H1 (cell line): ENCODE measurements around the gene GFI1B. TPM values are rescaled to one million over a fixed set of nuclear protein-coding genes. Genes with fewer than 3 reads are reported as not detected.
A peak's percentile ranks its signal among the peaks of the same experiment; 100 is the strongest.

Experiments
- CREB1 ChIP-seq: IDR thresholded peaks from 2 replicates; pipeline ENCODE4 v1.6.1; 2012; ENCODE audit warnings: inconsistent platforms
- EP300 ChIP-seq, 2 experiments: IDR thresholded peaks; 1 replicate in 1 of 2; 2 replicates in 1 of 2; pipeline ENCODE4 v1.6.1; 2011 to 2012; ENCODE audit warnings: low read depth in 2 of 2, low read length in 2 of 2, mild to moderate bottlenecking in 2 of 2, borderline replicate concordance in 1 of 2, inconsistent platforms in 1 of 2, moderate library complexity in 1 of 2
- YY1 ChIP-seq: IDR thresholded peaks from 2 replicates; pipeline ENCODE4 v1.6.1; 2011; ENCODE audit warnings: low read depth, mild to moderate bottlenecking, low read length
- polyA plus RNA-seq, 7 experiments: library from polyadenylated mRNA; depleted of rRNA in 3 of 7; stranded (reverse) in 5 of 7; unstranded in 2 of 7; fragments of >200 nt in 5 of 7; fragments of 200-250 nt in 2 of 7; gene quantifications; 1 replicate in 5 of 7; 2 replicates in 1 of 7; 4 replicates in 1 of 7; pipeline versions ENCODE4 v1.2.1 to v1.2.3, GENCODE V29; 2011 to 2013; ENCODE audit warnings: missing spikeins in 2 of 7, mixed read lengths in 2 of 7
- total RNA-seq: library from RNA; stranded (reverse); fragmentation: NEBNext Ultra II Directional; extraction: Animal tissue kit (Norgen Biotek cat#: 25700); gene quantifications from 2 replicates; pipeline ENCODE4 v1.2.1, GENCODE V29; 2021

Gene GFI1B
- total and polyA plus RNA-seq, 2 of the 8 experiments (the other 6 are each of a cell fraction or from before 2014, with no cell fraction given) = 0.09 to 0.11 TPM

GRCh38 chr9:132944294-132945185, 34.0 kb upstream of the GFI1B start, which contains the start of gene TSC1 (continued):
- TF ChIP-seq YY1 (peak; percentile 99), CREB1 (peak; percentile 79), EP300 (IDR thresholded peaks at IDR 0.05; ENCODE audit: borderline replicate concordance in 1 of 2, low read depth in 2 of 2, low read length in 2 of 2) (0 out of 3 replicates have a peak, but pooled peaks of 1 of the 2 experiments have one; percentile 10)
